Stimulated activated effector memory CD8-positive, alpha-beta T cell treated with anti-CD3 and anti-CD28 coated beads, Interleukin-12 subunit alpha, Interleukin-12 subunit beta, amount 100 ng/mL, for 72 hours (primary cell): ENCODE measurements around the gene UBAC2.

Experiments used
- ATAC-seq: fragments of 150-1000 bp; cut with Tn5 transposase; 2 replicates; pipeline ENCODE4 v1.10.0; 2021
- DNase-seq, 2 donors: peaks; one replicate each; pipeline ENCODE4 v3.0.0; 2021 to 2022; ENCODE audit warnings: low spot score in 2 of 2
- H3K27ac Mint-ChIP-seq: one replicate; pipeline ENCODE4 v1.8.0; 2022; ENCODE audit warnings: mild to moderate bottlenecking, mixed read lengths
- H3K36me3 Mint-ChIP-seq: one replicate; pipeline ENCODE4 v1.8.0; 2022; ENCODE audit warnings: mild to moderate bottlenecking, mixed read lengths
- H3K4me1 Mint-ChIP-seq: one replicate; pipeline ENCODE4 v1.8.0; 2022; ENCODE audit warnings: mixed read lengths
- H3K4me3 Mint-ChIP-seq: one replicate; pipeline ENCODE4 v1.8.0; 2022; ENCODE audit warnings: mild to moderate bottlenecking, mixed read lengths
- H3K9me3 Mint-ChIP-seq: one replicate; pipeline ENCODE4 v1.8.0; 2022; ENCODE audit warnings: mixed read lengths

Gene UBAC2

GRCh38 chr13:99307648-99308339 lies 107.1 kb downstream of the UBAC2 start:
- peak overlapping the region; percentile 80 for H3K4me3 Mint-ChIP-seq
- no peaks in the 10 kb centered on the region for H3K9me3 Mint-ChIP-seq
- DNase-seq = peak in 1 of 2 donors; percentile 83
- H3K36me3 Mint-ChIP-seq = peaks cover 73% of the 10 kb centered on the region
- H3K4me1 Mint-ChIP-seq = peaks cover 72% of the 10 kb centered on the region
- peak; percentile 92 for ATAC-seq
- peak overlapping the region; percentile 98 for H3K27ac Mint-ChIP-seq

DNA sequence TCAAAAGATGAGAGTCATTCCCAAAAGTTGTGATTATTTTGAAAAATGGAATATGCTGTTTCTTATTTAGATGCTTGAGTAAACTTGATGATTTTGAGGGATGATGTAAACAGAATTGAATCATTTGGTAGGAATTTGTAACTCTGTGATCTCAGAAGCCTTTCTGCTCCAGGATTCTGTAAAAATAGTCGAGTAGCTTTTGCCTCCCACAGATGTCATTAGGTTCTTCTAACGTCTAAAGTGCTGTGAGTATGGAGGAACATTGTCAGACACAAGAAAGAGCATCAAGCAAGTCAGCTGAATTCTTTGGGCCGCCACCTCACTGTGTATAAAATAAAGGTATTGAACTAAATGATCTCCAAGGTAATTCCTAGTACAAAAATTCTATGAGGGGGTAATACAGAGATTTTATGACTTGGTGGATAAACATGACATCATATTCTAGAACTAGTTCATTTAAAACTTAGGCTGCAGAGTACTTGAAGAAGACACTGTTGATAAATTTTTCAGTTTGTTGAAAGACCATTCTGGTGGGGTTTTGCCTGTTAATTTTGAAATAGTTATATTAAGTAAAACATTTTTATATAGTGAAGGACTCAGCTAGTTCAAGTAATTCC lies 107.9 kb downstream of the UBAC2 start:
- DNase-seq (no peak), ATAC-seq (no peak)
- Mint-ChIP-seq H3K9me3 (no peaks in the 10 kb centered on the region), H3K36me3 (peaks cover 65% of the 10 kb centered on the region), H3K27ac (peak overlapping the region; percentile 98), H3K4me1 (peaks cover 72% of the 10 kb centered on the region), H3K4me3 (peak overlapping the region; percentile 80)

DNA sequence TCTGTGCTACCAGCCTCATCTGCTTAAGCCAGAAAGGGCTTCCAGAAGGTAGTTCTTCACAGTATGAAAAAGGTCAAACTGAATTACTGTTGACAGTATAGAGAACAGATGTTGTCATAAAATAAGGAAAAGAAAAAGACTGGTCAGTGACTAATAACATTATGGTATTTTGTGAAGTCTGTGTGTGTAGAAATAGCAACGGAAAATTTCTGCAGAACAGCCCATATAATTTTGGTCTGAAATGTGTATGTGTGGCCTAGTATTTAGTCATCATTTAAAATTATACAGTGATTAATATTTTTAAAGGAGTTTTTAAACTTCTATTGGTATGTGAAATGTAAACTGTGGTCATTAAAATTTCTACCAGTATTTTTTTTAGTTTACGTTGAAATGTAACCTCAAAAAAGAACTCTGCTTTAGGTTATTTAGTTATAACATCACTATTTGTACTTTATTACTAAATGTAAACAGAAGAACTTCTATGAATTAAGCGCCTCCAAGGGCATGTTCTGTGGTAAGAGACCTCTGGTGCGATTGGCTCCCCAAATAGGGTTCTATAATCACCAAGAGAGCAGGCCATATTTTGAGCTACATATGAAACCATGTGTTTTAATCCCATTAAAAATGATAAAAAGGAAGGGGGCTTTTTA lies 109.9 kb downstream of the UBAC2 start:
- peaks cover 57% of the 10 kb centered on the region for H3K36me3 Mint-ChIP-seq
- no peaks in the 10 kb centered on the region for H3K9me3 Mint-ChIP-seq
- ATAC-seq (peak; percentile 39), DNase-seq (no peak)
- H3K27ac Mint-ChIP-seq = peak overlapping the region; percentile 98
- H3K4me1 Mint-ChIP-seq = peaks cover 73% of the 10 kb centered on the region
- H3K4me3 Mint-ChIP-seq = peak overlapping the region; percentile 80

GRCh38 chr13:99311137-99311536 lies 110.5 kb downstream of the UBAC2 start:
- H3K4me3 Mint-ChIP-seq = peak overlapping the region; percentile 80

DNA sequence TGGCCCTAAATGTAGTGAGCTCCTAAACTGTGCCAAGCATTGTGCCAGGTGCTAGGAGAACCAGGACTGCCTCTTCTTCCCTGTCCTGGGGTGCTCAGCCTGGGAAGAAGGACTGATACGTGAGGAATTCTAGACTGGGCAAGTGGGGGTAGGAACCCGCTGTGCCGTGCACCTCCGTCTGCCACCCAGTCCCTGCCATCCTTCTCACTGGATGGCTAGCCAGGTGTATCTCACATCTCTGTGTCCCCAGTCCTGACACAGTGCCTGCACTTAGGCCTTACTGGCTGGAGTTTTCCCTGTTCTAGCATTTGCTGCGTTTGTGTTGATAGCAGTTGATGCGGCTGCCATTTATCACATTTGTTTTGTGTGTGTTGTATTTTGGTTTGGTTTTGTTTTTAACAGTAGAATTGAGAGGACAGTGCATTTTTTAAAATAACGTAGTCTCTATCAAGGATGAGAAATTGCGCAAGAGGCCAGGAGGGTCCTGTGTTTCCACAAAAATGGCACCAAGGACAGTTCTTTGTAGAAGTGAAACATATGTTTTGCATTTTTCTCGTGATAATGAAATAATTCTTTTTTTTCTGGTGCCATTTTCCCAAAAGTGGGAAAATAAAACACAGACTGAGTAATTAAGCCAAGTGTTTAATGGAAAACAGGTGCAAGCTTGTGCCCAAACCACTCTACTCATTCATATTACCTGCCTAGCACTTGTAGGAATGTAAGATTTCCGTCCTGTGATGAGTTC lies 111.3 kb downstream of the UBAC2 start:
- peak overlapping the region; percentile 98 for H3K27ac Mint-ChIP-seq
- H3K36me3 Mint-ChIP-seq = peaks cover 56% of the 10 kb centered on the region
- DNase-seq (no peak), ATAC-seq (no peak)
- H3K4me3 Mint-ChIP-seq = peak overlapping the region; percentile 63
- peaks cover 85% of the 10 kb centered on the region for H3K4me1 Mint-ChIP-seq
- no peaks in the 10 kb centered on the region for H3K9me3 Mint-ChIP-seq

More at GRCh38 chr13:99311137-99311536, 110.5 kb downstream of the UBAC2 start:
- peaks cover 55% of the 10 kb centered on the region for H3K36me3 Mint-ChIP-seq
- H3K27ac Mint-ChIP-seq = peak overlapping the region; percentile 98
- peaks cover 77% of the 10 kb centered on the region for H3K4me1 Mint-ChIP-seq
- no peak for DNase-seq
- H3K9me3 Mint-ChIP-seq = no peaks in the 10 kb centered on the region
- no peak for ATAC-seq

DNA sequence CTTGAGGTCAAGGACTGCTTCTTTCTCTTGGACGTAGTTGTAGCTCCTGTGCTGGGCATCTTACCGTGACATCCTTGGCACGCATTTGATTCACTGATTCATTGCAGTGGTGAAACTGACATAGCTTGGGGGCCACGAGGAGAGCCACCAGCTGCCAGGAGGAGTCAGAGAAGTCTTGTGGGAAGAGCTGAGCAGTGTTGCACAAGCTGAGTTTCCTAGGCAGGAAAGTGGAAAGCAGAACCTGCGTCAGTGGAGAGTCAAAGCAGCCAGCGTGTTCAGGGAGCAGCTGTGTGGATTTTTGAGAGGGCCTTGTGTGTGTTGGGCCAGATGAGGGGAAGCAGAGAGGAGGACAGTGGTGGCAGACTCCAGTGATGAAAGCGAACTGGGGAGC lies 111.8 kb downstream of the UBAC2 start:
- peaks cover 56% of the 10 kb centered on the region for H3K36me3 Mint-ChIP-seq
- peaks cover 90% of the 10 kb centered on the region for H3K4me1 Mint-ChIP-seq
- ATAC-seq (no peak), DNase-seq (no peak)
- no peaks in the 10 kb centered on the region for H3K9me3 Mint-ChIP-seq
- peak overlapping the region; percentile 91 for H3K27ac Mint-ChIP-seq
- H3K4me3 Mint-ChIP-seq = peak overlapping the region; percentile 63

- Mint-ChIP-seq H3K27ac (peak overlapping the region; percentile 91), H3K4me3 (peak overlapping the region; percentile 63), H3K9me3 (no peaks in the 10 kb centered on the region), H3K36me3 (peaks cover 56% of the 10 kb centered on the region), H3K4me1 (peaks cover 82% of the 10 kb centered on the region)
- DNase-seq = no peak
- no peak for ATAC-seq
These were observed 112.8 kb downstream of the UBAC2 start for GRCh38 chr13:99313501-99313900.

DNA sequence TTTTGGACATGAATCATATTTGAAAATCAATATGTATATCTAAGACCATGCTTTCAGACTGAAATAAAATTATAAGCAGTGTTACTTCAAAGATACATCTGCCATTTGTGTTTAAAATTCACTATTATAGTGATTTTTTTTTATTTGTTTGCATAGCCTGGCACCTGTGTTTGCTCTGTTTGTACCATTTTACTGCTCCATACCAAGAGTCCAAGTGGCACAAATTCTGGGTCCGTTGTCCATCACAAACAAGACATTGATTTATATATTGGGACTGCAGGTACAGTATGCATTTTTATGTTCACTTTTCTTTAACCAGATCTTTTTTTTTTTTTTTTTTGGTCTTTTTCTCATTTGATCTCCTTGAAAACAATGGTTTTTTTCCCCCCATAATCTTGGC lies 113.3 kb downstream of the UBAC2 start:
- peak overlapping the region; percentile 63 for H3K4me3 Mint-ChIP-seq
- peak overlapping the region; percentile 91 for H3K27ac Mint-ChIP-seq
- peaks cover 56% of the 10 kb centered on the region for H3K36me3 Mint-ChIP-seq
- ATAC-seq (no peak), DNase-seq (no peak)
- H3K4me1 Mint-ChIP-seq = peaks cover 80% of the 10 kb centered on the region
- no peaks in the 10 kb centered on the region for H3K9me3 Mint-ChIP-seq

DNA sequence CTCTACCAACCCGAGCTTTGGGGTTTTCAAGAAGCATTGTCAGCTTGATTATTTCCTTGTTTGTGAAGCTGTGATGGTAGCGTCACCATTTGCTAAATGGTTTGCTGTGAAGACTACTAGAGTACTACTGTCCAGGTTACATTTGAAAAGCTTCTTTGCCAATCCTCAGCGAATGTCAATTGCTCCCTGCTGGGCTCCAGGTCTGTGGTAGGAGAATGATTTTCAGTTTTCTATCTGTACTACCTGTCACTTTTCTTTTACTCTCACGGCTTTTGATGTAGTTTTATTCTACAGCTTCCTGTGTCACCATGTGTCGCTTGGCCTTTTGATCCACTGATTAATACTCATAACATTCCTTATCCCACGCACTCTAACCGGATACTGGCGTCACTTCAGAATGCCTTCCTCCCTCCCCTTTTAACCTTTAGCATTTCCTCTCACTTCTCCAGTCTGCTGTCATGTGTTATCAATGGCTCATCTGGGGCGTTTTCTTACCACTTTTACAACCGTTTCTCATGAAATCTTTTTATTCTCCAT lies 114.1 kb downstream of the UBAC2 start:
- Mint-ChIP-seq H3K27ac (peak overlapping the region; percentile 91), H3K4me3 (peak overlapping the region; percentile 63), H3K36me3 (peaks cover 56% of the 10 kb centered on the region), H3K9me3 (no peaks in the 10 kb centered on the region), H3K4me1 (peaks cover 79% of the 10 kb centered on the region)
- peak; percentile 88 for ATAC-seq
- DNase-seq = peak in 1 of 2 donors; percentile 72

GRCh38 chr13:99315186-99315585 lies 114.5 kb downstream of the UBAC2 start:
- ATAC-seq (peak; percentile 38), DNase-seq (no peak)
- Mint-ChIP-seq H3K4me1 (peaks cover 79% of the 10 kb centered on the region), H3K4me3 (peak overlapping the region; percentile 63), H3K36me3 (peaks cover 61% of the 10 kb centered on the region), H3K27ac (peak overlapping the region; percentile 91), H3K9me3 (no peaks in the 10 kb centered on the region)

GRCh38 chr13:99316224-99316623 lies 115.6 kb downstream of the UBAC2 start:
- H3K9me3 Mint-ChIP-seq = no peaks in the 10 kb centered on the region
- peaks cover 64% of the 10 kb centered on the region for H3K36me3 Mint-ChIP-seq
- DNase-seq (no peak), ATAC-seq (no peak)
- peak overlapping the region; percentile 45 for H3K27ac Mint-ChIP-seq
- peaks cover 70% of the 10 kb centered on the region for H3K4me1 Mint-ChIP-seq
- peak overlapping the region; percentile 4 for H3K4me3 Mint-ChIP-seq

GRCh38 chr13:99316657-99317256 lies 116.1 kb downstream of the UBAC2 start:
- peak overlapping the region; percentile 4 for H3K4me3 Mint-ChIP-seq
- ATAC-seq = no peak
- peaks cover 65% of the 10 kb centered on the region for H3K4me1 Mint-ChIP-seq

GRCh38 chr13:99320693-99321481 lies 120.2 kb downstream of the UBAC2 start:
- DNase-seq (peak in 1 of 2 donors; percentile 50), ATAC-seq (no peak)
- Mint-ChIP-seq H3K4me1 (peaks cover 64% of the 10 kb centered on the region), H3K9me3 (no peaks in the 10 kb centered on the region), H3K36me3 (peaks cover 64% of the 10 kb centered on the region), H3K4me3 (no peak overlapping the region), H3K27ac (peak overlapping the region; percentile 91)

More at GRCh38 chr13:99316657-99317256, 116.1 kb downstream of the UBAC2 start:
- Mint-ChIP-seq H3K27ac (peak overlapping the region; percentile 45), H3K36me3 (peaks cover 64% of the 10 kb centered on the region), H3K9me3 (no peaks in the 10 kb centered on the region)
- DNase-seq = no peak

DNA sequence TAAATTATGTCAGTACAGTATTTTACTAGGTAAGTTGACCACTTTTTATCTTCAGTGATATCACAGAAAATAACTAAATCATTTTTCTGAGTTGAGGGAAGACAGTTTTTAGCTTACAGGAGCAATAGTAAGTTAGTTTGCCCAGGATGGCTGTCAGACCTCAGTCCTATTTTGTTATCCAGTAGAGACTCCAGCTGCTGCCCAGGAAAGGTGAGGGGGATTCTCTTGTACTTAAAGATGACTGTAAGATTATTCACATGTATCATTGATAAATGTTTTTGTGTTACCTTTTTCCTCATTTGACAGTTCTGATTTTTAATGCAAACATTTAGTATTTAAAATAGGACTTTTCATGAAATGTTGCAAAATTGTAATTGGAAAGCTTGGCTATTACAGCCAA lies 121.1 kb downstream of the UBAC2 start:
- H3K4me1 Mint-ChIP-seq = peaks cover 61% of the 10 kb centered on the region
- H3K4me3 Mint-ChIP-seq = peak overlapping the region; percentile 44

More for the DNA sequence above, 121.1 kb downstream of the UBAC2 start:
- Mint-ChIP-seq H3K27ac (peak overlapping the region; percentile 91), H3K9me3 (no peaks in the 10 kb centered on the region), H3K36me3 (peaks cover 56% of the 10 kb centered on the region)
- ATAC-seq (no peak), DNase-seq (peak in 1 of 2 donors; percentile 40)
